Measurements from ENCODE around the gene ITFG2. TPM values are rescaled to one million over a fixed set of nuclear protein-coding genes. Genes with fewer than 3 reads are reported as not detected.

Gene ITFG2
- total RNA-seq, 4 donors from 2014 or later: 11.9 to 29.0 (median 22.1) TPM

- peak overlapping the region in 1 of 4 donors; percentile 25 for H3K27ac ChIP-seq
- WGBS, 2 donors (ENCODE audit: low coverage in 1 of 2): 11 to 27% methylated on average over 1 to 2 of the region's 2 CpGs
- H3K4me3 ChIP-seq: no peak overlapping the region
- H3K4me1 ChIP-seq: peaks cover 0 to 35% (median 0%) of the 10 kb centered on the region in 3 donors
- no peak for ATAC-seq
- no peaks in the 10 kb centered on the region for H3K9me3 ChIP-seq
- no peak for TF ChIP-seq POLR2AphosphoS5 (IDR thresholded peaks at IDR 0.05)
- H3K36me3 ChIP-seq: peaks cover 0 to 57% of the 10 kb centered on the region in 2 donors
- H3K27me3 ChIP-seq: no peaks in the 10 kb centered on the region
These were observed 7.3 kb upstream of the ITFG2 start for GRCh38 chr12:2805143-2805520.

GRCh38 chr12:2806700-2807099 lies 5.8 kb upstream of the ITFG2 start:
- TF ChIP-seq EP300 (IDR thresholded peaks at IDR 0.05) (no peak), CTCF (IDR thresholded peaks at IDR 0.05) (no peak), POLR2A (IDR thresholded peaks at IDR 0.05) (no peak), POLR2AphosphoS5 (IDR thresholded peaks at IDR 0.05) (no peak)
- 86 to 93% methylated on average over 4 of the region's 6 CpGs for WGBS, 2 donors (ENCODE audit: low coverage in 1 of 2)
- no peaks in the 10 kb centered on the region for H3K27me3 ChIP-seq
- ATAC-seq: no peak
- no peak overlapping the region for H3K27ac ChIP-seq
- peaks cover 0 to 25% (median 0%) of the 10 kb centered on the region in 3 donors for H3K4me1 ChIP-seq
- H3K4me3 ChIP-seq: no peak overlapping the region
- no peaks in the 10 kb centered on the region for H3K9me3 ChIP-seq
- peaks cover 0 to 41% of the 10 kb centered on the region in 2 donors for H3K36me3 ChIP-seq

- 80% methylated on average over 5 of the region's 5 CpGs for WGBS, 2 donors (ENCODE audit: low coverage in 1 of 2)
- TF ChIP-seq POLR2AphosphoS5 (IDR thresholded peaks at IDR 0.05) (no peak), POLR2A (IDR thresholded peaks at IDR 0.05) (no peak), EP300 (IDR thresholded peaks at IDR 0.05) (no peak), CTCF (IDR thresholded peaks at IDR 0.05) (no peak)
- Histone ChIP-seq H3K9me3 (no peaks in the 10 kb centered on the region), H3K27ac (peak overlapping the region in 3 of 4 donors; percentile 30 to 93 (median 89)), H3K4me1 (peaks cover 0 to 35% (median 13%) of the 10 kb centered on the region in 3 donors), H3K4me3 (peak overlapping the region; percentile 68 to 74), H3K36me3 (peaks cover 0 to 12% of the 10 kb centered on the region in 2 donors), H3K27me3 (no peaks in the 10 kb centered on the region)
- no peak for ATAC-seq
These were observed 667 bp upstream of the ITFG2 start for GRCh38 chr12:2811801-2812200.

- WGBS, 2 donors (ENCODE audit: low coverage in 1 of 2): 10 to 13% methylated on average over 9 to 10 of the region's 10 CpGs
- peak; percentile 0 for ATAC-seq
These were observed 1.0 kb downstream of the ITFG2 start for GRCh38 chr12:2813214-2814185.

More at GRCh38 chr12:2813214-2814185, 1.0 kb downstream of the ITFG2 start:
- Histone ChIP-seq H3K27me3 (no peaks in the 10 kb centered on the region), H3K27ac (peak overlapping the region; percentile 61 to 97 (median 91)), H3K9me3 (no peaks in the 10 kb centered on the region), H3K4me1 (peaks cover 0 to 35% (median 13%) of the 10 kb centered on the region in 3 donors), H3K4me3 (peak overlapping the region; percentile 68 to 74), H3K36me3 (peaks cover 0 to 29% of the 10 kb centered on the region in 2 donors)
- TF ChIP-seq EP300 (IDR thresholded peaks at IDR 0.05) (no peak), POLR2AphosphoS5 (IDR thresholded peaks at IDR 0.05) (no peak), POLR2A (IDR thresholded peaks at IDR 0.05) (no peak), CTCF (IDR thresholded peaks at IDR 0.05) (peak in 3 of 4 experiments; percentile 57 to 65 (median 59))
